Superior temporal gyrus (tissue), 1 donor: ENCODE measurements around the gene SRSF12.
"Not testable (repeated sequence)": the region's sequence is repeated elsewhere in the genome, so short reads cannot be mapped to it uniquely, and the experiment has no call there.

Experiments
- DNase-seq: peaks from one replicate; pipeline ENCODE4 v3.0.0-alpha.2; 2016; ENCODE audit errors: extremely low spot score

The SRSF12 gene

DNA sequence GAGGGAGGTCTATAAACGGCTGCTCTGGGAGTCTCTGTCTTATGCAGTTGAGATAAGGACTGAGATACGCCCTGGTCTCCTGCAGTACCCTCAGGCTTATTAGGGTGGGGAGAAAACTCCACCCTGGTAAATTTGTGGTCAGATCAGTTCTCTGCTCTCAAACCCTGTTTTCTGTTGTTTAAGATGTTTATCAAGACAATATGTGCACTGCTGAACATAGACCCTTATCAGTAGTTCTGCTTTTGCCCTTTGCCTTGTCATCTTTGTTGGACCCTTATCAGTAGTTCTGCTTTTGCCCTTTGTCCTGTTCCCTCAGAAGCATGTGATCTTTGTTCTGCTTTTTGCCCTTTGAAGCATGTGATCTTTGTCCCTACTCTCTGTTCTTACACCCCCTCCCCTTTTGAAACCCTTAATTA is 10.4 kb upstream of the SRSF12 start:
- DNase-seq, result not testable (repeated sequence)

DNA sequence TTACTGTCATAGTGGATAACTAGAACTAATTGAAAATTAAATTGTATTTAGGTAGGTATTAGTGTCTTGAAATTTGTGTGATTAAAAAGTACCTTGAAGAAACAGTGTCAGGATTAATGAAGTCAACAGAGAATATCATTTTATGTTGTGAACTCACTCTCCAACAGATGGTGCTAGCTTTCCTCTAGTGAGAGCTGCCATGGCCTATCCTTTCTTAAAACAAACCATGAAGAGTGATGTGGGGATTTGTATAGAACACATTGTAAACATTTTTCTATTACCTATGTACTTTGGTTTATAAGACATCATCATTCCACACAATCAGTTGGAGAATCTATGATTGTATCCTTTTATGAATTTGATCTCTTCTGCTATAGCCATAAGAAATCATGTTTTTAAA is 4.8 kb upstream of the SRSF12 start:
- DNase-seq, result peak; percentile 70

DNA sequence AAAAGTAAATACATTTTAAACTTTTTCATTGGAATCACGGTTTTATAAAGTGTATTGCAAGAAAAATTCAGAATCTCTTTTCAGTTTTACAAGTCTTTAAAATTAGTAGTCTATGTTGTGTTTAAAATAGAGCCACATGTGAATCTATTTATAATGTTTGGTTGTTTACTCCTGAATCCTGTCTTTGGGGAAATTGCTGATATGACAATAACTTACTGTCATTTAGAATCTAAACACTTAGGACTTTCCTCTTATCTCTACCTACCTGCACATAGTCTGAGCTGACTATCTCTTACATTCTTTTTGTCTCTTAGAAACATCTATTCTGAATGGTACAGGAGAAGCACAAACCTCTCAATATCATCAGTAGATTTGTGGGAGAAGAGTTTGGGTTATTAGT is 4.1 kb upstream of the SRSF12 start:
- DNase-seq, result no peak

DNA sequence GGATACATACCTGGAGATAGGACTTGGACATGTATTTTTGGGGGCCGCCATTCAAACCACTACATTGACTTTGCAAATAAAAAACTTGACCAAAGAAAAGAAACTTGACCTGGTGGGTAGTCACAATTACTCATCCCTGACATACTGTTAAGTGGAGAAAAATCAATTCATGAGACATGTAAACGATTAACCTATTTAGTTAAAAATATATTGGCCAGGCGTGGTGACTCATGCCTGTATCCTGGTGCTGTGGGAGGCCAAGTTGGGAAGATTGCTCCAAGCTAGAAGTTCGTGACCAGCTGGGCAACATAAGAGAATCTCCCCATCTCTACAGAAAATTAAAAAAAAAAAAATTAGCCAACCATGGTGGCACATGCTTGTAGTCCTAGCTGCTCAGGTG is 2.5 kb upstream of the SRSF12 start:
- no peak for DNase-seq

DNA sequence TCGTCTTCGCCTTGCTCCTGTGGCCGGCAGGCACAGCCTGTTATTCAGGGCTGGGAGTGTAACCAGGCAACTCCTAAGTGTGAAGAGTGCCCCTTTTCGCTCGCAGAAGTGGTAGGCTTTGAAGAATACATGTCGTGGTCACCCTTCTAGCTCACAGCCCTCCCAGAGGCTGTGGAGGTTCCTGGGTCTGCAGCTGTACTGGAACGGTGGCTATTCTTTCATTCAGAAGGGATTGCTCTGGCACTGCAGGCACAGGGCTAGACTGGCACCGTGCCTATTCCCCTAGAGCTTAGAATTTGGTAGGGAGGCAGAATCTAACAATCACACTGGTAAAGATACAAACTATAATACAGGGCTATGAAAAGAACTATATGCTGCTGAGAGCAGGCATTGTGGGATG is 1.1 kb upstream of the SRSF12 start:
- peak; percentile 41 for DNase-seq

DNA sequence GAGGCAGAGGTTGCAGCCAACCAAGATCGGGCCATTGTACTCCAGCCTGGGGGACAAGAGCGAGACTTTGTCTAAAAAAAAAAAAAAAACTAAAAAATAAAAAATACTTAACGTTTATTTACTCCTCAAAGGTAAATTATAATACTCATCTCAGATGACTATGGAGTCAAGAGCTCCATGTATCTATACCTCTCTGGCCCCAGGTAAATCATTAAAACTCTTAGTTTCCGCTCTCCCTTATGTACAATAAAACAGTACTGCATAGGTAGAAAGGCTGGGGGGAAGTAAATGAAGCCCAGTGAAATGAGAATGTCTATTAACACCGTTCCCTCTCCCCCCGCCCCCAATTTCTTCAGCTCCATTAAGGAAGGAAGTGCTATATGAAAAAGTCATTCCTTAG is 1.2 kb downstream of the SRSF12 start:
- no peak for DNase-seq

DNA sequence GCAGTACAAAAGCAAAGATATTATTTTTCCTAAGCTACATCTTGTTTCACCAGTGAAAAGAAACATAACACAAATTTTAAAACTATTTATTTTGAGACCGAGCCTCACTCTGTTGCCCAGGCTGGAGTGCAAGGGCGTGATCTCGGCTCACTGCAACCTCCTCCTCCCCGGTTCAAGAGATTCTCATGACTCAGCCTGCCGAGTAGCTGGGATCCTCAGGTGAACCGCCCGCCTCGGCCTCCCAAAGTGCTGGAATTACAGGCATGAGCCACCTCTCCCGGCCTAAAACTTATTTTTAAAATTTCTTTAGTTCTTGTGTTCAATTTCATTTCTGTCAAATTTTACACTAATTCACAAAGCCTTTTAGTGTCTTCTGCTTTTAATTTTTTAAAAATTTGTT is 5.9 kb downstream of the SRSF12 start:
- no peak for DNase-seq

DNA sequence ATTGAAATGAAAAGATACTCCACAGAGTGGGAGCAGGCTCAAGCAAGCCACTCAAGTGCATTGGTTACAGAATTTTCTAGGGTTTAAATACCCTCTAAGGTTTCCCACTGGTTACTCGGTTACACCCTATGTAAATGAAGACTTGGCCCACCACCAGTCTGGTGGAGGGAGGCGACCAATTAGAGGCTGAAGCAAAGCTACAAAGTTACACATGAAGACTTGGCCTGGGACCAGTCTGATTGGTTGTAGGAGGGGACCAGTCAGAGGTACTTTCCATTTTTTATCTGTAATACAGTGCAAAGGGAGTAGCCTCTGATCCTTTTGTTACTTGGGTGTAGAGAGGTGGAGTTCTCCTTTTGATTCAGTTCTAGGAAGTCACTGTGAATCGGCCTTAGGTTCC is 7.6 kb downstream of the SRSF12 start:
- DNase-seq, result no peak

DNA sequence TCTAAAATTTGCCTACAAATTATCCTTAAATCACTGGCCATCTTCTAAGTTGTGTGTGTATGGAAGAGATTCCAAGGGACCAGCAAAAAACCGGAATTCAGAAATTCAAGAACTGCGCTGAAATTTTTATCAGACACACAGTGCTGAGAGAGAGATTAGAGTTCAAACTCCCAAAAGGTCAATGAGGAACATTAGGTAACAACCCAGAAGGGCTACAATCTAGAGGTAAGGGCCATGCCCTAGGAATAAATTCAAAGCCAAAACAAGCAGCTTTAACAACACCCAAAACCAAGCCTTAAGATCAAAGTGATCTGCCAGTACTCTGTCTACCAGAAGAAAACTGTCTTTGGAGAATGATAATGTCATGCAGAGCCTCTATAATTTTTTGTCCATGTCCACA is 17.8 kb downstream of the SRSF12 start:
- no peak for DNase-seq

DNA sequence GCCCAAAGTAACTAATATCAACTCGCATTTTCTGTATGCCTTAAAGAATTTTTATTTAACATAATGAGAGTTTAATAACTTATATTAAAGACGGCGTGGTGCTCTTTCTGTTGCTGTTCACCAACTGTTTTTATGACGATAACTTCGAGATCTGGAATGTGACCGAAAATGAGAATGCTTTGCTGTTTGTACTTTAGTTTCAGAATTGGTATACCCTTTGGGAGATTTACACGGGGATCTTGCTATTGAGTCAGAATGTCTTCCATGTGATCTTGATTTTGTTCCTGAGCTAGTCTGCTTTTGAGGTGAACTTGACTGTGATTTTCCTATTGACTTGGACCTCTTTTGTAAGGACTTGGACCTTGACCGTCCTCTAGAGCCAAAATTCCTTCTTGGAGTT is 19.4 kb downstream of the SRSF12 start:
- no peak for DNase-seq

DNA sequence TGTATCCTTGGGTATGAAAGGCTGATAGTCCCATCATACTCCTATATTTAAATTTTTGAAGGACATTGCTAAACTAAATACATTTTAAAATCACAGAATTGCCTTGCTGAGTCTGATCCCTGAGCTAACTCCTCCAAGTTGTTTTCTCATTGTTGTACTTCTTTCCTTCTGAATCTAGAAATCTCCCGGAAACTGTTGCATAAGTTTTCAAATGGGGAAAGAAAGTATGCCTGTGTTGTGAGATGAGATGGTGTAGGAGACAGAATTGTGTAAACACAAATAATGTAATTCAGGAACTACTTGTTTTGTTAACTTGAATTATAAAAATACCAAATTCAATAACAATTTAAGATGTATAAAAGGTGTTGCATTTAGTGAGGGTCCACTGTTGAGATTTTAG is 30.0 kb downstream of the SRSF12 start:
- no peak for DNase-seq

DNA sequence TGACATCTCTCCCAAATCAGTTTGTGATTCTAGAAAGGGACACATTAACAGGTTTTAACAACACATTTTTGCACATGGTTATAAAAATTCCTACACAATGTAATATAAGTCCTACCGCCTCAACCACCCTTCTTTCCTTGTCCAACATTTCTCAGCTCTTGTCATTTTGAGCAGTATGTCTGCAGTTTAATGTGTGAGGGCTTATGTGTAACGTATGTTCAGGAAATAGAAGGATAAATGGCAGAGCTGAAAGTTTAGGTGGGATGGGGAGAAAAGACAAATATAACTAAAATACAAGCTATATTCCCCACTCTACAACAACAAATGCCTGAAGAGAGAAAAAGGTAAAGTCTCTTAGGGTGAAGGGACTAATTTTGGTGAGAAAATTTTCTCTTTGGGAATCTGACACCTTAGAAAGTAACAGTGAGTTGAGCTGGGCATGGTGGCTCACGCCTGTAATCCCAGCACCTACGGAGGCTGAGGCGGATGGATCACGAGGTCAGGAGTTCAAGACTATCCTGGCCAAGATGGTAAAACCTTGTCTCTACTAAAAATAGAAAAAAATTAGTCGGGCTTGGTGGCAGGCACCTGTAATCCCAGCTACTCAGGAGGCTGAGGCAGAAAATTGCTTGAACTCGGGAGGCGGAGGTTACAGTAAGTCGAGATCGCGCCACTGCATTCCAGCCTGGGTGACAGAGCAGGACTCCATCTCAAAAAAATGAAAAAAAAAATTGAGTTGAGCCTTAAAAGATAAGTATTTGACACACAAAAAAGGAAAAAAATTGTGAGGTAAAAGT is 32.3 kb downstream of the SRSF12 start:
- DNase-seq, result no peak

DNA sequence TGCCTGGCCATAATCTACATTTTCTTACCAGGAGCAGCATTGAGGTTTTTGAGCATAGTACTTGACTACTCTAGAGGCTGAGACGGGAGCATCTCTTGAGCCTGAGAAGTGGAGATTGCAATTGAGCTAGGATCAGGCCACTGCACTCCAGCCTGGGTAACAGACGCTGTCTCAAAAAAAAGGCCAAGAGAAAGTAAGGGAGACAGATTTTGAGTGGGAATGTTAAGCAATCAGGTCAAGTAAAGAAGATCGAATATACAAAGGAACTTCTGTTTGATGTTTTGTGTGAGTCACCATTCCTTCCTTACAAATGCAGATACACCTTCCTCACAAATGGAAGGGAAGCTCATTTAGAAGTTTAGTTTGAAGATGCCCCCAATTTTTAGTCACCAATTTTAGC is 32.9 kb downstream of the SRSF12 start:
- no peak for DNase-seq

DNA sequence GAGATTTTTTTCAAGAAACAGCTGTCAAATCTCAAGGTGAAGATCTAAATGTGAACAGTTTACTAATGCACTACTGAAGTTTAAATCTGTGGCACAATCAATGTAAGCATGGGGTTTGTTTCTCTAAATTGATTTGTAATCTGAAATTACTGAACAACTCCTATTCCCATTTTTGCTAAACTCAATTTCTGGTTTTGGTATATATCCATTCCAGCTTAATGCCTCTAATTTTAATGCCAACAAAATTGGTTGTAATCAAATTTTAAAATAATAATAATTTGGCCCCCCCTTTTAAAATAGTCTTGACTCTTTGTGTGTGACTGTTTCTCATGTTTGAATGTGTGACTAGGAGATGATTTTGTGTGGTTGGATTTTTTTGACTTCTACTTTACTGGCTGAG is 33.3 kb downstream of the SRSF12 start:
- DNase-seq, result no peak

DNA sequence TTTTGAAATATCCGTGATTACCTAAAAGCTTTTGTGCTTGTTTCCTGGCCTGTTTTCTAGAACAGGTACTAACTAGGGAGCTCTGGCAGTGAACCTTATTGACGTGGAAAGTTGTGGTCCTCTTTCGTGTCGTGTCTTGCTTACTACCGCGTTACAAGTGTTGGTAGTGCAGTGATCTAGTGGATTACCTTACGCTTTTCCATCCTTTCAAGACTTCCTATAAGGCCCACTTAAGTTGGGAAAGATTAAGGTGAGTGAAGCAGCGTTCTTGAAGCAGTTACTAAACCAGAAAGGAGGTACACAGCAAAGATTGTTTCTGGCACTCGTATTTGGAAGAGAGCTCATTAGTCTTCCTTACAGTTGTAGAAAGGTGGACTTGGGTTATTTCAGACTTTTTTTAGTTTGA is 35.4 kb downstream of the SRSF12 start:
- no peak for DNase-seq

DNA sequence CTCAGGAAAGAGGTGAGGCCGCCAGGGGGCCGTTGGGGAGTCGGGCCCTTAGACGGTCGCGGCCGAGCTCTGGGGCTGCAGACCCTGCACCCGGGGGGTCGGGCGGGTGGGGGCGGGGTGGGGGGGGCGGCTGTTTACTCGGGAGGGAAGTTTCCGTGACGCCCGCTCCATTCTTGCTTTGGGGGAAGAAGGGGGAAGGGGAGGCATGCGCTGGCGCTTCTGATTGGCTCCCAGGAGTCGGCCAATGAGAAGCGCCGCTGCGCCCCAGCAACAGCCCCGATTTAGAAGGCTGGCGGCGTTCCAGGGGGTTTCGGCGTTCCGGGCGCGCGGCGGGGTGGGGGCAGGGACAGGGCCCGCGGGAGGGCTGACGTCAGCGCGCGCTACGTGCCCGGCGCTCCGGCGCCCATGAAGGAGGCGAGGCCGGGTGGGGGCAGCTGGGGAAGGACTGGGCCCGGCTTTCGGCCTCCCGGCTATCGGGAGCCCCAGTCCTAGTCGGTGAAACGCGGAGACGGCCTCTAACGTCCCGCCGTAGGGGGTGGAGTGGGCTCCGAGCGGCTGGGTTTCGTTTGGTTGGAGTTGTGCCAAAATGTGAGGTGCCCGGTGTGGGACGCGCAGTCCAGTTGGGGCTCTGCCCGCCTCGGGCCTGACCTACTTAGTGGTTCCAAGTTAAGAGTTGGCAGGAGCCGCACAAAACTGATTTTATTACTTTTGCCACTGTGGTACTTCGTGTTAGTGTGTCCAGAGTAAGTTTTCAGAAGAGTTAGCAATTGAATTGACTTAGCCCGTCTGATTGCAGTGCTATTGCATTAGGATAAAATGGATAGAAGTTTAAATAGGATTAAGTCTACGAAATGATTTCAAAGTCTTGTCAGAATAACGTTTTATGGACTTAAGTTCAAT is 36.2 kb downstream of the SRSF12 start:
- peak; percentile 96 for DNase-seq

DNA sequence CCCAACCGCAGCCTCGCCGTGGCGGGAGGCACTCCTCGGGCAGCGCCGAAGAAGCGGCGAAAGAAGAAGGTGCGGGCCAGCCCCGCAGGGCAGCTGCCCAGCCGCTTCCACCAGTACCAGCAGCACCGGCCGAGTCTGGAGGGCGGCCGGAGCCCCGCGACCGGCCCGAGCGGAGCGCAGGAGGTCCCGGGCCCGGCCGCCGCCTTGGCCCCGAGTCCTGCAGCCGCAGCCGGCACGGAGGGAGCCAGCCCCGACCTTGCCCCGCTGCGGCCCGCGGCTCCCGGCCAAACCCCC is 36.8 kb downstream of the SRSF12 start:
- no peak for DNase-seq

DNA sequence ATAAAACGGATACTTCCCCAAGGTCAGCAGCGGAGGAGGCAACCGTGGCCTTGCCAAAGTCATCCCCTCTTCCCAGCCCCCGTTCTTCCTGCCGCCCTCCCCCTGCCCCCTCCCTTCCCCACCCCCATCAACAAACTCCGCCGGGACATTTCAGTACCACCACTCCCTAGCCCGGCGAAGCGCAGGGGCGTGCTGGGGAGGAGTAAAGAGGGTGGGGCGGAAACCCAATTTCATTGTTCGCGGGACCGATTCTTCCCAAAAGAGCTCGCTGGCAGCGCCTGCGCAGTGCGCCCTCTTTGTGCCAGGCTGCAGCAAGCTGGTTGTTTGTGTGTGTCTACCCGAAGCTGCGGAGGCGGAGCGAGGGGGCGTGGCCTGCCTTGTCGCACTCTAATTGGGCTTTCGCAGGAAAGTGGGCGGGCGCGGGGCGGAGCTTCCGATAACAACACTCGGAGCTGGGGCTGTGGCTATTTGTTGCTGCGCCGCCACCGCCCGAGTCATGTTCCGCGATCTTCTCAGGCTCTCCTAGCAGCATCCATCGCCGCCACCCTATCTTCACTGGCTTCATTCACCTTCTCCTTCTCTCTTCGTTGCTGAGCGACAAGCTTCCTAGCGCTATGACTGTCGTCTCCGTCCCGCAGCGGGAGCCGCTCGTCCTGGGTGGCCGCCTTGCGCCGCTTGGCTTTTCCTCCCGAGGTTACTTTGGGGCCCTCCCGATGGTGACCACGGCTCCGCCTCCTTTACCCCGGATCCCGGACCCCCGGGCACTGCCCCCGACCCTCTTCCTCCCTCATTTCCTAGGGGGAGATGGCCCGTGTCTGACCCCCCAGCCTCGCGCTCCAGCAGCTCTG is 37.4 kb downstream of the SRSF12 start, which contains the start of gene PNRC1:
Gene PNRC1 (plus strand): TSS at position 471 of the 848 bp plus-strand sequence. CDS start 144 bp downstream, at position 615.
- peak; percentile 99 for DNase-seq

DNA sequence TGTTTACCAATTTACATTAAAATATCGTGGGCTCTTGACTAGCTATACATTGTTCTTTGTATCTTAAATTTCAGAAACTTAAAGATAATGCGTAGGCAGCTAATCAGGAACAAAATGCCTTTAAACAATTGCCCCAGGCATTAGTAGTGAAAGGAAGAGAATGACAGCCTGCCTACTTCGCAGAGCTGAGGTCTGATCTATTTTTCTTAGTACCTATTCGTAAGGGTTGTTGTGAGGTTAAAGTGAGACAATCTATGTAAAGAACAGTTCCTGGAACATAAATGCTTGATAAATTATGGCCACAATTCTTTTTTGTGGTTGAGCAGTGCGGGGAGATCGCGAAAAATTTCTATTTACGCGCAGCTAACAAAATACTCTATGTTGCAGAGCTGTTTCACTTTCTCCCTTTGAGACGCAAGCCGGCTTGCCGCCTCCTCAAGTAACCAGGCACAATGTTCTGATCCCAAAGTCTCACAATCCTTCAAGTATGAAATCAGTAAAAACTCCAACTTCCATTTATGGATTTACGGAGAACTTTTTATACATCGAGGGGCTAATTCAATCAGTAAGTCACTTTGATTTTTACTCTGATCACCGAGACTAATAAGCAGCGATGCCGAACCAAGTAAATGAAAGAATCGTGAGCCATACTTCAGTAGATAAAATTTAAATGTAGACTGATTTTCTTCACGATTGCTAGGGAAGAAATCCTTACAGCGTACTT is 38.2 kb downstream of the SRSF12 start:
- peak; percentile 88 for DNase-seq

DNA sequence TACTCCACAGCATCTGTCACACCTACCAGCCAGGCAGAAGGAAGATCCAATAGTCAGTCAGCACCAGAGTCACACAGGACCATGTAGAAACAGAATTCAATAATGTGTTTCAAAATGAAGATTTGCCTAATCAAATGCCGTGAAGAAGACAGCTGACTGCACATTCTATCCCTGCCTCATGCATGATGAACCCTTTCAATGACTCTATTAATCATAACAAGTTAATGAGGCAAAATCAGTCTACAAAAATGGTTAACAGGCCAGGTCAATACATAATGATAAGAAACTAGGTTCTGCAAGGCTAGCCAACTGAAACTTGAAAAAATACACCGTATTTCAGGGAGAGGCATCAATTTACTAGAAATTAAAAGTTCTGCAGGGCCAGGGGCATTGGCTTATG is 44.0 kb downstream of the SRSF12 start:
- DNase-seq, result no peak

DNA sequence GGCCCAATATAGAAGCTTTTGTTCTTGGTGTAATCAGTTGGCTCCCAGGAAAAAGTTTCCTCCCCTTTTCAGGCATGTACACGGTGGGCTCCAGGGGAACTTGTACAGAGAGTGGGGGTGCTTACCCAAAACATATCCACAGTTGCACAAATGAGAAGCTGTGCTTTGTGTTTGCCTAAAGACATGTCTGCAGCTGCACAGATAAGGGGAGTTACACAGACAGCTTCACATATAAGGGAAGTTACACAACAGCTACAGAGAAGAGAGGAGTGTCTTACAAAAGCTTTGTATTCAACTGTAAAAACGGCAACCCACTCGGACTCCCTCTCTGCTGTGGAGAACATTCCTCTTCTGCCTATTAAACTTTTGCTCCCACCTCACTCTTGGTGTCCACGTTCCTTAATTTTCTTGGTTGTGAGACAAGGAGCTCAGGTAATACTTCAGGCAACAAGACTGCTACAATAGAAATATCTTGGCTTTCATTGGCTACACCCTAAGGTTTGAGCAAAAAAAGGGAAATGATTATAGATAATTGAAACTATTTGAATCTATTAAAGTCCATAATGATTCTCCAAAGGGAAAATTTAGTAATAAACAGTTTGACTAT is 44.8 kb downstream of the SRSF12 start:
- DNase-seq, result peak; percentile 24
